Endothelial cell of umbilical vein (primary cell): ENCODE data around the gene SNCAIP. TPM values are rescaled to one million over a fixed set of nuclear protein-coding genes. Genes with fewer than 3 reads are reported as not detected.

Experiments used
- BruUV-seq: library from RNA; stranded (reverse); fragments of 400-500 nt; replicated peaks from 2 replicates; lab custom pipeline; 2021; lab: Mats Ljungman, UMichigan
- CTCF ChIA-PET: fragments of 300-600, 350-600 bp; sonication (Branson Sonifier 250); formaldehyde crosslinking; loops from one replicate; lab custom pipeline; 2021; ENCODE audit warnings: antibody characterized with exemption, inconsistent platforms; lab: Charles Lee
- POLR2A ChIA-PET: fragments of 300-600, 350-600 bp; sonication (Branson Sonifier 250); formaldehyde crosslinking; loops from one replicate; lab custom pipeline; 2021; ENCODE audit warnings: antibody characterized with exemption, inconsistent platforms; lab: Charles Lee
- DNase-seq: peaks from one replicate; pipeline ENCODE4 v3.0.0-alpha.2; 2011; ENCODE audit warnings: low read depth, low spot score
- FAIRE-seq: peaks from 2 replicates; lab custom pipeline; 2011; peaks lifted over from hg19 to GRCh38; lab: Jason Lieb, UNC
- H2AFZ ChIP-seq: 2 replicates; pipeline ENCODE4 v1.6.0; 2012; ENCODE audit warnings: low read depth, low read length, control low read depth, inconsistent platforms
- H3K27ac ChIP-seq: 2 replicates; pipeline ENCODE4 v1.5.1; 2011; ENCODE audit warnings: low read depth, mild to moderate bottlenecking, control low read depth, low read length, moderate library complexity; ENCODE audit not compliant: insufficient read depth
- H3K27me3 ChIP-seq, 2 experiments: 2 replicates each; pipeline versions ENCODE4 v1.6.0 to v1.6.1; 2011; ENCODE audit warnings: low read length in 2 of 2, mixed read lengths in 1 of 2; ENCODE audit not compliant: control insufficient read depth in 2 of 2, insufficient read depth in 2 of 2
- H3K36me3 ChIP-seq, 2 experiments: 2 replicates in 1 of 2; 3 replicates in 1 of 2; pipeline ENCODE4 v1.5.1; 2011; ENCODE audit warnings: low read length in 2 of 2, mild to moderate bottlenecking in 1 of 2, moderate library complexity in 1 of 2; ENCODE audit not compliant: control insufficient read depth in 2 of 2, insufficient read depth in 2 of 2; ENCODE audit errors: extremely low read depth in 1 of 2
- H3K4me1 ChIP-seq: 3 replicates; pipeline ENCODE4 v1.5.1; 2011; ENCODE audit warnings: mild to moderate bottlenecking, low read length; ENCODE audit not compliant: control insufficient read depth, insufficient read depth; ENCODE audit errors: extremely low read depth
- H3K4me2 ChIP-seq: 2 replicates; pipeline ENCODE4 v1.6.1; 2011; ENCODE audit warnings: low read length, control low read depth, mixed read lengths; ENCODE audit not compliant: insufficient read depth
- H3K4me3 ChIP-seq, 3 experiments: fragments of 200-600 bp in 1 of 3; sonication (generic), shearing (Covaris generic) in 1 of 3; replicated peaks in 1 of 3; 2 replicates each; pipeline ENCODE4 v1.5.1; 2011 to 2016; ENCODE audit warnings: control low read depth in 3 of 3, low read length in 3 of 3, mild to moderate bottlenecking in 2 of 3, inconsistent platforms in 1 of 3, low read depth in 1 of 3, moderate library complexity in 1 of 3; ENCODE audit not compliant: insufficient read depth in 1 of 3
- H3K79me2 ChIP-seq: 2 replicates; pipeline ENCODE4 v1.6.0; 2012; ENCODE audit warnings: low read length, inconsistent platforms; ENCODE audit not compliant: control insufficient read depth, insufficient read depth
- H3K9ac ChIP-seq: replicated peaks from 2 replicates; pipeline ENCODE3; 2011; ENCODE audit warnings: low read length, control low read depth; ENCODE audit not compliant: insufficient read depth; ENCODE audit errors: extremely low read depth
- H3K9me1 ChIP-seq: replicated peaks from 3 replicates; pipeline ENCODE4 v1.6.0; 2011; ENCODE audit warnings: mild to moderate bottlenecking, low read length; ENCODE audit not compliant: control insufficient read depth, insufficient read depth; ENCODE audit errors: extremely low read depth
- H3K9me3 ChIP-seq: replicated peaks from 2 replicates; pipeline ENCODE4 v1.5.1; 2012; ENCODE audit warnings: low read length, inconsistent platforms; ENCODE audit not compliant: control insufficient read depth, insufficient read depth
- H4K20me1 ChIP-seq: replicated peaks from 2 replicates; pipeline ENCODE3; 2011; ENCODE audit warnings: mild to moderate bottlenecking, low read length; ENCODE audit not compliant: control insufficient read depth, insufficient read depth; ENCODE audit errors: extremely low read depth
- CTCF ChIP-seq, 2 donors: IDR thresholded peaks; 1 replicate in 1 of 2; 2 replicates in 1 of 2; pipeline ENCODE4 v1.5.1; 2011; ENCODE audit warnings: low read length in 2 of 2, mild to moderate bottlenecking in 2 of 2, moderate library complexity in 2 of 2, control low read depth in 1 of 2, inconsistent platforms in 1 of 2, low read depth in 1 of 2; ENCODE audit not compliant: insufficient read depth in 1 of 2; ENCODE audit errors: extremely low read depth in 1 of 2
- EZH2 ChIP-seq: IDR thresholded peaks from 2 replicates; pipeline ENCODE4 v1.6.1; 2012; ENCODE audit warnings: borderline replicate concordance, low read depth, mild to moderate bottlenecking, moderate library complexity, low read length, inconsistent platforms; ENCODE audit not compliant: severe bottlenecking
- FOS ChIP-seq: IDR thresholded peaks from 2 replicates; pipeline ENCODE4 v1.6.1; 2011; ENCODE audit warnings: mild to moderate bottlenecking, low read length, moderate library complexity, borderline replicate concordance; ENCODE audit not compliant: insufficient read depth
- GATA2 ChIP-seq: IDR thresholded peaks from 2 replicates; pipeline ENCODE4 v1.7.0; 2011; ENCODE audit warnings: low read depth, mild to moderate bottlenecking, moderate library complexity, mixed read lengths, low read length; ENCODE audit not compliant: insufficient read length, insufficient read depth
- JUN ChIP-seq: IDR thresholded peaks from 2 replicates; pipeline ENCODE4 v1.6.1; 2011; ENCODE audit warnings: borderline replicate concordance, low read depth; ENCODE audit not compliant: insufficient read length, insufficient read depth
- MAX ChIP-seq: IDR thresholded peaks from 2 replicates; pipeline ENCODE4 v1.6.1; 2011; ENCODE audit not compliant: insufficient read depth, insufficient read length
- MYC ChIP-seq: IDR thresholded peaks from one replicate; pipeline ENCODE4 v1.6.1; 2011; ENCODE audit warnings: mild to moderate bottlenecking, low read depth, low read length
- POLR2A ChIP-seq: IDR thresholded peaks from 2 replicates; pipeline ENCODE4 v1.6.1; 2012; ENCODE audit warnings: low read depth, mild to moderate bottlenecking, control low read depth, low read length
- POLR2AphosphoS5 ChIP-seq: IDR thresholded peaks from 2 replicates; pipeline ENCODE4 v1.6.1; 2012; ENCODE audit warnings: low read depth, mild to moderate bottlenecking, control low read depth, low read length, moderate library complexity; ENCODE audit not compliant: insufficient read depth
- dilution Hi-C: fragments of 300-500 bp; cut with MboI; formaldehyde crosslinking; loops from one replicate; pipeline ENCODE4 v1.15.0; 2019; ENCODE audit warnings: low sequenced_read_pairs; ENCODE audit not compliant: extremely low pct_ligation_motif_present
- intact Hi-C: fragments of 100-400 bp; cut with micrococcal nuclease; formaldehyde crosslinking; loops from one replicate; pipeline ENCODE4 v1.10.0; 2022
- polyA plus RNA-seq, 4 experiments: library from polyadenylated mRNA; depleted of rRNA in 3 of 4; stranded (reverse) in 3 of 4; unstranded in 1 of 4; fragments of >200 nt; gene quantifications; 2 replicates each; pipeline versions ENCODE4 v1.2.1 to v1.2.3, GENCODE V29; 2011 to 2012; ENCODE audit warnings: missing spikeins in 1 of 4
- total RNA-seq: library from RNA; stranded (reverse); gene quantifications from 2 replicates; pipeline ENCODE4 v1.2.3, GENCODE V29; 2021

The SNCAIP gene
- total and polyA plus RNA-seq, 2 donors (not counting 3 experiments of a cell fraction or from before 2014, with no cell fraction given), result 13.1 to 42.0 TPM

GRCh38 chr5:122444411-122444810 lies 132.4 kb downstream of the SNCAIP start:
- H4K20me1 ChIP-seq, result no peaks in the 10 kb centered on the region
- no peak overlapping the region for H3K4me3 ChIP-seq
- ChIA-PET POLR2A (no interaction called here), CTCF (no interaction called here)
- H3K9me3 ChIP-seq, result no peaks in the 10 kb centered on the region
- no peaks in the 10 kb centered on the region for H3K27me3 ChIP-seq
- peaks cover 0 to 2% of the 10 kb centered on the region in 2 experiments for H3K36me3 ChIP-seq
- no peak overlapping the region for H2AFZ ChIP-seq
- no peak overlapping the region for H3K9ac ChIP-seq
- dilution Hi-C loops (no loop called here), intact Hi-C loops (no loop called here)
- H3K4me2 ChIP-seq, result no peak overlapping the region
- no peaks in the 10 kb centered on the region for H3K4me1 ChIP-seq
- no peak for FAIRE-seq
- DNase-seq, result no peak
- H3K9me1 ChIP-seq, result no peaks in the 10 kb centered on the region
- no peak overlapping the region for H3K27ac ChIP-seq
- TF ChIP-seq EZH2 (no peak), FOS (no peak), MYC (no peak), CTCF (IDR thresholded peaks at IDR 0.05; ENCODE audit: extremely low read depth in 1 of 2, insufficient read depth in 1 of 2, low read depth in 1 of 2, low read length in 2 of 2) (no peak), POLR2AphosphoS5 (no peak), POLR2A (no peak)
- no peaks in the 10 kb centered on the region for H3K79me2 ChIP-seq
- BruUV-seq, result no TSS peak

- H3K9me1 ChIP-seq, result no peaks in the 10 kb centered on the region
- TF ChIP-seq GATA2 (no peak), JUN (no peak), MYC (no peak), EZH2 (no peak), MAX (no peak), POLR2A (no peak), FOS (no peak), POLR2AphosphoS5 (no peak), CTCF (IDR thresholded peaks at IDR 0.05; ENCODE audit: extremely low read depth in 1 of 2, insufficient read depth in 1 of 2, low read depth in 1 of 2, low read length in 2 of 2) (no peak)
- POLR2A ChIA-PET, result no interaction called here
- H2AFZ ChIP-seq, result no peak overlapping the region
- no peaks in the 10 kb centered on the region for H3K4me1 ChIP-seq
- H3K27me3 ChIP-seq, result no peaks in the 10 kb centered on the region
- no TSS peak for BruUV-seq
- no peaks in the 10 kb centered on the region for H4K20me1 ChIP-seq
- peaks cover 0 to 2% of the 10 kb centered on the region in 2 experiments for H3K36me3 ChIP-seq
- H3K9ac ChIP-seq, result no peak overlapping the region
- no peak for DNase-seq
- H3K4me2 ChIP-seq, result no peak overlapping the region
- no peak overlapping the region for H3K27ac ChIP-seq
- H3K9me3 ChIP-seq, result no peaks in the 10 kb centered on the region
- CTCF ChIA-PET, result no interaction called here
- H3K79me2 ChIP-seq, result no peaks in the 10 kb centered on the region
- no peak overlapping the region for H3K4me3 ChIP-seq
- intact Hi-C loops, result no loop called here
- no peak for FAIRE-seq
- dilution Hi-C loops, result no loop called here
Observed at GRCh38 chr5:122445070-122445469, 133.0 kb downstream of the SNCAIP start.
